Liver (tissue), 9 donors: ENCODE measurements around the gene KRTAP6-3. TPM values are rescaled to one million over a fixed set of nuclear protein-coding genes. Genes with fewer than 3 reads are reported as not detected.

Experiments
- DNase-seq: peaks from one replicate; pipeline ENCODE4 v3.0.0-alpha.2; 2017; ENCODE audit warnings: low spot score
- H3K27ac ChIP-seq, 2 donors: one replicate each; pipeline ENCODE4 v1.7.0; 2013; ENCODE audit warnings: inconsistent platforms in 2 of 2, low read length in 2 of 2, control low read depth in 1 of 2, low read depth in 1 of 2, mild to moderate bottlenecking in 1 of 2
- H3K27me3 ChIP-seq, 4 donors: one replicate each; pipeline versions ENCODE4 v1.6.1 to v1.7.0; 2013; ENCODE audit warnings: low read length in 3 of 4, inconsistent platforms in 1 of 4, mild to moderate bottlenecking in 1 of 4, moderate library complexity in 1 of 4; ENCODE audit not compliant: control insufficient read depth in 4 of 4, insufficient read depth in 4 of 4
- H3K36me3 ChIP-seq, 4 donors: one replicate each; pipeline versions ENCODE4 v1.6.1 to v1.7.0; 2013; ENCODE audit warnings: low read length in 3 of 4, mild to moderate bottlenecking in 3 of 4, low read depth in 1 of 4, moderate library complexity in 1 of 4; ENCODE audit not compliant: control insufficient read depth in 4 of 4, insufficient read depth in 3 of 4
- H3K4me1 ChIP-seq, 4 donors: one replicate each; pipeline versions ENCODE4 v1.6.1 to v1.7.0; 2013; ENCODE audit warnings: low read length in 3 of 4, mild to moderate bottlenecking in 3 of 4, moderate library complexity in 1 of 4; ENCODE audit not compliant: control insufficient read depth in 4 of 4, insufficient read depth in 4 of 4
- H3K4me3 ChIP-seq, 3 donors: one replicate each; pipeline versions ENCODE4 v1.6.1 to v1.7.0; 2013; ENCODE audit warnings: low read length in 3 of 3, control low read depth in 1 of 3, low read depth in 1 of 3, mild to moderate bottlenecking in 1 of 3
- H3K9ac ChIP-seq, 2 donors: one replicate each; pipeline ENCODE4 v1.7.0; 2013; ENCODE audit warnings: low read length in 2 of 2, mild to moderate bottlenecking in 2 of 2, moderate library complexity in 2 of 2, control low read depth in 1 of 2, low read depth in 1 of 2
- H3K9me3 ChIP-seq, 4 donors: one replicate each; pipeline versions ENCODE4 v1.6.1 to v1.7.0; 2013; ENCODE audit warnings: low read length in 3 of 4; ENCODE audit not compliant: control insufficient read depth in 4 of 4
- EGR1 ChIP-seq, 2 donors: IDR thresholded peaks; 2 replicates each; pipeline ENCODE4 v1.6.1; 2016 to 2018; ENCODE audit warnings: antibody characterized with exemption in 2 of 2, low read depth in 2 of 2
- FOXA1 ChIP-seq: IDR thresholded peaks from 2 replicates; pipeline ENCODE4 v1.6.1; 2016; ENCODE audit warnings: antibody characterized with exemption
- FOXA2 ChIP-seq: IDR thresholded peaks from 2 replicates; pipeline ENCODE4 v1.6.1; 2016; ENCODE audit warnings: antibody characterized with exemption
- GABPA ChIP-seq, 2 donors: IDR thresholded peaks in 1 of 2; conservative IDR thresholded peaks in 1 of 2; 2 replicates each; pipeline ENCODE4 v1.6.1; 2016; ENCODE audit warnings: antibody characterized with exemption in 2 of 2, mild to moderate bottlenecking in 1 of 2, moderate library complexity in 1 of 2
- HNF4A ChIP-seq, 2 donors: conservative IDR thresholded peaks; 2 replicates each; pipeline ENCODE4 v1.6.1; 2016; ENCODE audit warnings: antibody characterized with exemption in 2 of 2, mild to moderate bottlenecking in 2 of 2
- JUND ChIP-seq, 2 donors: IDR thresholded peaks; 2 replicates each; pipeline ENCODE4 v1.6.1; 2016; ENCODE audit warnings: antibody characterized with exemption in 2 of 2
- NR2F2 ChIP-seq: IDR thresholded peaks from 2 replicates; pipeline ENCODE4 v1.6.1; 2016; ENCODE audit warnings: antibody characterized with exemption
- RAD21 ChIP-seq, 2 donors: IDR thresholded peaks; 2 replicates each; pipeline ENCODE4 v1.6.1; 2016; ENCODE audit warnings: antibody characterized with exemption in 2 of 2, mild to moderate bottlenecking in 2 of 2
- RXRA ChIP-seq, 2 donors: IDR thresholded peaks; 2 replicates each; pipeline ENCODE4 v1.6.1; 2017 to 2018; ENCODE audit warnings: antibody characterized with exemption in 2 of 2, mild to moderate bottlenecking in 1 of 2
- TAF1 ChIP-seq: conservative IDR thresholded peaks from 2 replicates; pipeline ENCODE4 v1.6.1; 2016; ENCODE audit warnings: antibody characterized with exemption, mild to moderate bottlenecking
- WGBS: extraction: QIAGEN DNeasy Blood & Tissue Kit; methylation state at CpG from one replicate; pipeline ENCODE4 v1.1.7; 2013; 5-methylcytosine and 5-hydroxymethylcytosine counted together
- polyA plus RNA-seq, 2 donors: library from polyadenylated mRNA; stranded (reverse) in 1 of 2; unstranded in 1 of 2; fragments of 200-250 nt in 1 of 2; fragments of >200 nt in 1 of 2; fragmentation: Nextera tagmentation in 1 of 2; extraction: Ambion mirVana in 1 of 2; gene quantifications; one replicate each; pipeline versions ENCODE4 v1.2.1 to v1.2.3, GENCODE V29; 2013 to 2015
- total RNA-seq, 2 donors: library from RNA; depleted of rRNA; stranded (reverse); fragments of >200 nt; gene quantifications; one replicate each; pipeline ENCODE4 v1.2.3, GENCODE V29; 2014
- TF ChIP-seq, protein P1 (sequence below): fragments of 150-350 bp; IDR thresholded peaks from 2 replicates; pipeline ENCODE4 v1.5.1; 2017; ENCODE audit warnings: improper control_type of control experiment, low read depth, low read length; ENCODE audit not compliant: missing input control
- TF ChIP-seq, protein P2 (sequence below): IDR thresholded peaks from 2 replicates; pipeline ENCODE4 v1.6.1; 2016; ENCODE audit warnings: antibody characterized with exemption
- TF ChIP-seq, protein P3 (sequence below): IDR thresholded peaks from 2 replicates; pipeline ENCODE4 v1.6.1; 2016; ENCODE audit warnings: antibody characterized with exemption
- donor health status: healthy.
- donor health status: healthy.
- donor health status: healthy.
- donor health status: healthy.
- donor health status: healthy.

Gene KRTAP6-3
- total and polyA plus RNA-seq, 4 donors = not detected

DNA sequence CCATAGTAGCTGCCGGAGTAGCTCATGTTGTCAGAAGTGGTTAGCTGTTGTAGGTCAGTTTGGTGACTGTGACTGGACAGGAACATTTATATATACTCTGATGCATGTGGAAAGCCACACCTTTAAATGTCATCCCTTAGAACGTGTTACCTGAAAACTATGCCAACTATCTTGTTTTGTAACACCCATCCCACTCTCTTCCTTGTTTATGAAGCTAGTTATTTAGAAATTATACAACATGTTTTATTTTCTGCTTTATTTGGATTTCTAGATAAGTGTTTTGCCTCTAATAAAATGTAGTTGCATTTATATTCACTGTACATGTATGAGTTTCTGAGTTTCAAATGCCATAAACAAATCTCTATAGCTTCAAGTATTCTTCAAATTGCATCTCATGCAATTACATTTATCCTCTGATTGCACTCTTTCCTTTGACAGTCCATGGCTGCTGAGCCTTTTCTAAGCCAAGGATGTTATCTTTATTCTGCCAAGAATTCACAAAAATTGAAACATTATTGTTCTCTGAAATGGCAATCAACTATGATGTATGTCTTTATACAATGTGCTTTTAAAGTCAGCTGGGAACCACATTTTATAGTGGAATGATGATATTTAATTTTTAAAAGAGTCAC, 30.9 kb upstream of the KRTAP6-3 start, which contains the start of gene KRTAP19-7 (continued):
- TF ChIP-seq, protein P1, sequence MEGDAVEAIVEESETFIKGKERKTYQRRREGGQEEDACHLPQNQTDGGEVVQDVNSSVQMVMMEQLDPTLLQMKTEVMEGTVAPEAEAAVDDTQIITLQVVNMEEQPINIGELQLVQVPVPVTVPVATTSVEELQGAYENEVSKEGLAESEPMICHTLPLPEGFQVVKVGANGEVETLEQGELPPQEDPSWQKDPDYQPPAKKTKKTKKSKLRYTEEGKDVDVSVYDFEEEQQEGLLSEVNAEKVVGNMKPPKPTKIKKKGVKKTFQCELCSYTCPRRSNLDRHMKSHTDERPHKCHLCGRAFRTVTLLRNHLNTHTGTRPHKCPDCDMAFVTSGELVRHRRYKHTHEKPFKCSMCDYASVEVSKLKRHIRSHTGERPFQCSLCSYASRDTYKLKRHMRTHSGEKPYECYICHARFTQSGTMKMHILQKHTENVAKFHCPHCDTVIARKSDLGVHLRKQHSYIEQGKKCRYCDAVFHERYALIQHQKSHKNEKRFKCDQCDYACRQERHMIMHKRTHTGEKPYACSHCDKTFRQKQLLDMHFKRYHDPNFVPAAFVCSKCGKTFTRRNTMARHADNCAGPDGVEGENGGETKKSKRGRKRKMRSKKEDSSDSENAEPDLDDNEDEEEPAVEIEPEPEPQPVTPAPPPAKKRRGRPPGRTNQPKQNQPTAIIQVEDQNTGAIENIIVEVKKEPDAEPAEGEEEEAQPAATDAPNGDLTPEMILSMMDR = no peak
- TF ChIP-seq NR2F2 (no peak), FOXA2 (no peak), JUND (IDR thresholded peaks at IDR 0.05) (no peak)

DNA sequence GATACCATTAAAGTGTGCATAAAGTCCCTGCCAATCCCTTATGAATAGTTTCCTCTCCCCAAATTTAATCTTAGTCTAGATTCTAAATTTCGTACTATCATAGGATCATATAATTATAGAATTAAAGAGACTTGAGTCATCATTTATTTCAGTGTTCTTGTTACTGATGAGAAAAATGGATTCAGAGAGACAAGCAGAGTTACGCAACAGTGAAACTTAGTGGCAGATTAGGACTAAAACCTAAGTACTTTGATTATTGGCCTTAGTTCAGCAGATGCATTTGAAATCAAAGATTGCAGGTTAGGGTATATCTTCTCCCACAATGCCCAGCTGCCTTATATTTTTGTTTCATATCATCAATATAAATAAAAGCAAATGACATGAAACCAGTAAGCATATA, 30.3 kb upstream of the KRTAP6-3 start:
- no peak for TF ChIP-seq RXRA (IDR thresholded peaks at IDR 0.05)
- TF ChIP-seq GABPA (IDR thresholded peaks at IDR 0.05 in 1 of 2, conservative IDR thresholded peaks at IDR 0.05 in 1 of 2) = no peak
- TF ChIP-seq HNF4A (conservative IDR thresholded peaks at IDR 0.05) = no peak
- TF ChIP-seq, protein P2, sequence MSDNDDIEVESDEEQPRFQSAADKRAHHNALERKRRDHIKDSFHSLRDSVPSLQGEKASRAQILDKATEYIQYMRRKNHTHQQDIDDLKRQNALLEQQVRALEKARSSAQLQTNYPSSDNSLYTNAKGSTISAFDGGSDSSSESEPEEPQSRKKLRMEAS = no peak
- WGBS = 65% methylated on average over 2 of the region's 2 CpGs
- no peaks in the 10 kb centered on the region for H3K4me1 ChIP-seq
- no peaks in the 10 kb centered on the region for H3K36me3 ChIP-seq
- no peaks in the 10 kb centered on the region for H3K9me3 ChIP-seq
- H3K27ac ChIP-seq = no peak overlapping the region
- no peak overlapping the region for H3K4me3 ChIP-seq
- H3K27me3 ChIP-seq = no peaks in the 10 kb centered on the region
- no peak overlapping the region for H3K9ac ChIP-seq
- DNase-seq = no peak

DNA sequence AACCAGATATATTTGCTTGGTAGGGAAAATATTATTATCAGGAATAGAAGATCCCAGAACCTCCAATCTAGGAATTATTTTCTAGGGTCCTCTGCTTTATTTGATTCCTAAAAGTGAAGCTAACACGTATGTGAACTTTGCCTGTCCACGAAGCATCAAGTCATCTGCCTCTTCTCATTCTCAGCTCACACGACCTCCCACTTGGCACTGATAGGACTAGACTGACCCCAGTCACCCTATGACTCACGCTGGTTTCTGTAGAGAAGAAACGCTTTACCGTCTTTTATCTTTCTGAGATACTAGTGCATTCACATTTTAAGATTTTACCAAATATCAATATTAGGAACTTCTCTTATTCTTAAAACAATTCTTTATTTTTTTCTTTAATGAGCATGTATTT, 29.2 kb upstream of the KRTAP6-3 start:
- Histone ChIP-seq H3K9me3 (no peaks in the 10 kb centered on the region), H3K4me3 (no peak overlapping the region), H3K27ac (no peak overlapping the region), H3K9ac (no peak overlapping the region), H3K27me3 (no peaks in the 10 kb centered on the region), H3K4me1 (no peaks in the 10 kb centered on the region), H3K36me3 (no peaks in the 10 kb centered on the region)
- 62% methylated on average over 6 of the region's 6 CpGs for WGBS
- DNase-seq = no peak
- TF ChIP-seq TAF1 (no peak), FOXA1 (no peak), RAD21 (IDR thresholded peaks at IDR 0.05) (no peak), JUND (IDR thresholded peaks at IDR 0.05) (no peak), EGR1 (IDR thresholded peaks at IDR 0.05; ENCODE audit: low read depth in 2 of 2) (no peak), GABPA (IDR thresholded peaks at IDR 0.05 in 1 of 2, conservative IDR thresholded peaks at IDR 0.05 in 1 of 2) (no peak)
- TF ChIP-seq, protein P3, sequence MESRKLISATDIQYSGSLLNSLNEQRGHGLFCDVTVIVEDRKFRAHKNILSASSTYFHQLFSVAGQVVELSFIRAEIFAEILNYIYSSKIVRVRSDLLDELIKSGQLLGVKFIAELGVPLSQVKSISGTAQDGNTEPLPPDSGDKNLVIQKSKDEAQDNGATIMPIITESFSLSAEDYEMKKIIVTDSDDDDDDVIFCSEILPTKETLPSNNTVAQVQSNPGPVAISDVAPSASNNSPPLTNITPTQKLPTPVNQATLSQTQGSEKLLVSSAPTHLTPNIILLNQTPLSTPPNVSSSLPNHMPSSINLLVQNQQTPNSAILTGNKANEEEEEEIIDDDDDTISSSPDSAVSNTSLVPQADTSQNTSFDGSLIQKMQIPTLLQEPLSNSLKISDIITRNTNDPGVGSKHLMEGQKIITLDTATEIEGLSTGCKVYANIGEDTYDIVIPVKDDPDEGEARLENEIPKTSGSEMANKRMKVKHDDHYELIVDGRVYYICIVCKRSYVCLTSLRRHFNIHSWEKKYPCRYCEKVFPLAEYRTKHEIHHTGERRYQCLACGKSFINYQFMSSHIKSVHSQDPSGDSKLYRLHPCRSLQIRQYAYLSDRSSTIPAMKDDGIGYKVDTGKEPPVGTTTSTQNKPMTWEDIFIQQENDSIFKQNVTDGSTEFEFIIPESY = no peak
